Stimulated activated CD8-positive, alpha-beta memory T cell treated with anti-CD3 and anti-CD28 coated beads, Interleukin-15, amount 100 ng/mL, for 1 hour (primary cell): ENCODE measurements around the gene OR5AU1.
"Not testable (repeated sequence)": the region's sequence is repeated elsewhere in the genome, so short reads cannot be mapped to it uniquely, and the experiment has no call there.

ENCODE experiments used
- DNase-seq: peaks from one replicate; pipeline ENCODE4 v3.0.0-alpha.2; 2020; ENCODE audit warnings: low read depth

The OR5AU1 gene

GRCh38 chr14:21171128-21171527 is 15.3 kb upstream of the OR5AU1 start:
- DNase-seq = no peak

DNA sequence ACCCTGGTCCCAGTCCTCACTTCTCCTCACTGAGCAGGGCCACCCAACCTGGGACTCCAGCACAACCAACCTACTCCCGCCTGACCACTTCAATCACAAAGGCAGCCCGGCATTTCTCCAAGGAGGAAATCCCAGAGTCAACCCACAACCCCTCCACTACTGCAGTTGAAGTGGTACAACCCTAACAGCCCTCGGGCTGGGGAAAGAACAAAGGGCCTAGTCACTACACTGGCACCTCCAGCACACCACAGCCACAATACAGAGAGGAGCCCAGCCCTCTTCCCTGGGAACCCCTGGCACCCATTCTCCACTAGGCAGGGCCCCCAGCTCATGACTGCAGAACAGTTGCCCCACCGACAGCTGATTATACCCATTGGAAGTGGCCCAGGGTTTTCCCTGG is 13.7 kb upstream of the OR5AU1 start:
- no peak for DNase-seq

DNA sequence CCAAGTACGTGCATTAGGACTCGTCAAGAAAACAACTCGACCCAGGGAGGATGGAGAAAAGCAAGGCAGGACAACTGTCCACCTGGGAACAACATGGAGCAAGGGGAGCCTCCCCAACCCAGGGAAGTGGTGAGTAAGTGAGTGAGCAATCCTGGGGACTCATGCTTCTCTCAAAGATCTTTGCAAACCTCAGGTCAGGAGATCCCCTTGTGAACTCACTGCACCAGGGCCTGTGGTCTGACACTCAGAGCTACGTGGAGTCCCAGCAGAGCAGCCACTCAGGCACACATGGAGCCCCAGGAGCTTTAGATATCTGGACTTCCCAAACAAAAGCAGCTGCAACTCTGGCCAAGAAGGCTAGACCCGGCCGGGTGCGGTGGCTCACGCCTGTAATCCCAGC is 12.2 kb upstream of the OR5AU1 start:
- no peak for DNase-seq

GRCh38 chr14:21165670-21166069 is 9.8 kb upstream of the OR5AU1 start:
- not testable (repeated sequence) for DNase-seq

DNA sequence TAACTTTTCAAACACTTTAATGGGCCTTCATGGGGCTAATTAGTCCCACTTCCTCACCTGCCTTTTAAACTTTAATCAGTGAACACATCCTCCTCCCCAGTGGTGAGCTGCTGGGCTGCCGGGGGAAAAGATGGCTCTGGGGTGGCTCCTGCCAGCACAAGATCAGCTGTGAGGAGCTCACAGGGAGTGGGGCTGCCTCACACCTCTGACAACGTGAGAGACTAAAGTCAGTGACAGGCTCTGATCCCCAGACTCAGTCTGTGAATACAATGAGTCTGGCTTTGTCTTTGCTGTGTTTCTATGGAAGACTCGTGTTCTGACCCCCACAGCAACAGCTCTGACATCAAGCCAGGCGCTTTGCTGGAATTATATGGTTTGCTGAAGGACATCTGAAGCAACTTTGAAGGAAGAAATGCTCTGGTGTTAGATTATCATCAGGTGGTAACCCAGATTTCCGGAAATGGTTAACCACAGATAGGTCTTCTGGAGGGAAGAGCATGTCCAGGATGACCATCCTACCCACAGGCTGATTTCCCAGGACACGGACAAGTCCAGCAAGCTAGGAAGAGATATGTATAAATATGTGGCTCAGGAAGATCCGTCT is 9.2 kb upstream of the OR5AU1 start:
- DNase-seq = not testable (repeated sequence)

DNA sequence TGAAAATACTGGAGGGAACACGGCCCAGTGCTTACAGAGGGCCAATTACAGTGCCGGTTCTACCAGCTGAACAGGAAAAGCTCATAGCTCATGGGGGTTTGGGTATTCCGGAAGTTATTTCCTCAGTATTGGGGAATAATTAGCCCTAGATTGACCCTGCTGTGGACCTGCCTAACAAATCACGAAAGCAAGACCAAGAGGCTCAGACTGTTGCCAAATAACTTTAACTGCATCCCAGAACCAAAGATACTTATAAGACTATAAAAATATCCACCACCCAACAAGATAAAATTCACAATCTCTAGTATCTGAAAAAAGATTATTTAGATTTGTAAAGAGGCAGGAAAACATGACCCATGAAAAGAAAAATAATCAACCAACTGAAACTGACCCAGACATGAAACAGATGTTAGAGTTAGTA is 8.0 kb upstream of the OR5AU1 start:
- no peak for DNase-seq

- DNase-seq = no peak
Measured at GRCh38 chr14:21162081-21162480, 6.2 kb upstream of the OR5AU1 start.

DNA sequence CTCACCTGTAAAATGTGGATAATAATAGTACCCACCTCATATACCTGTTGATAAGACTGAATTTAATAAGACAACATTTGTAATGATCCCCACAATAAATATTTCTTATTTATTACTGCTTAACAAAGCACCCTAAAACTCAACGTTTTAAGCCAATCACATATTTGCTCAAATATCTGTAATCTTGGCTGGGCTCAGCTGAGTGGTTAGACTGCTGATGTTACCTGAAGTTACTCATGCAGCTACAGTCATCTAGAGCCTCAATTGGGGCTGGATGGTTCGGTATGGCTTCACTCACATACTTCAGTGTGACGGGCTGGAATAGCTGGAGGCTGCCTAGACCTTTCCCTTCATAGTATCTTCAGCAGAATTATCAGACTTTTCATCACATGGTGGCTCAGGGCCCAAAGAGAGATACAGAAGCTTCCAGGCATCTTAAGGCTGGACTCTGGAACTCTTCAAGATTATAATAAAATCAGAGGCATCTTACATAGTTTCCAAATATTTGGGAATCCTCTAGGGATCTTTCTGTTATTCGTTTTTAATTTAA is 4.3 kb upstream of the OR5AU1 start:
- DNase-seq = no peak

DNA sequence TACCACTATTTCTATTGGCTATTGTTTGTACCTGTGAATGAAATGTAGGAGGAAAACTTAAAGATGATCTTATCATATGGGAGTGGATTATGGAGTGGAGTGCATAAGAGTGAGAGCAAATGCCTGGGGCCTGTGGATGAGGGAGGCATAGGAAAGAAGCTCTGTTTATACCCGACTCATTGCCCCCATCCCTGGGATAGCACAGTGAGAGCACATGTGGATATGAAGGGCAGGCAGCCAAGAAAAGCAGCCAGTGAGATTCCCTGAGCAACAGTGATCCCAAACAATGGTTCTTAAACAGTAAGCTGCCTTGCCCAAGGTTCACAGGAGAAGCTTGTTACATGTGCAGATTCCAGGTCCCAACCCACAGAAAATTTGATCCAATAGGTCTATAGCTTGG is 2.3 kb upstream of the OR5AU1 start:
- DNase-seq = not testable (repeated sequence)

GRCh38 chr14:21149641-21150367 is 6.1 kb downstream of the OR5AU1 start:
- DNase-seq = no peak

- DNase-seq = no peak
Measured at GRCh38 chr14:21145437-21145836, 10.4 kb downstream of the OR5AU1 start.

DNA sequence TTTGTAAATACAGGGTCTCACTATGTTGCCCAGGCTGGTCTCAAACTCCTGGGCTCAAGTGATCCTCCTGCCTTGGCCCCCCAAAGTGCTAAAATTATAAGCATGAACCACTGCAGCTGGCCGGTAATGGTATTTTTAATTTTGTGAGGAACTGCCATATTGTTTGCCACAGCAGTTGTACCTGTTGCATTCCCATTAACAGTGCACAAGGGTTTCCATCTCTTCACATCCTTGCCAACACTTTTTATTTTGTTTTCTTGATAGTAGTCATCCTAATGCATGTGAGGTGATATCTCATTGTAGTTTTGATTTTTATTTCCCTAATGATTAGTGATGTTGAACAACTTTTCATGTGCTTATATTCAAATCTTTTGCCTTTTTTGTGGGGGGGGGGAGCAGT is 13.5 kb downstream of the OR5AU1 start:
- DNase-seq = no peak

- DNase-seq = no peak
Measured at GRCh38 chr14:21136024-21136423, 19.8 kb downstream of the OR5AU1 start.

GRCh38 chr14:21133901-21134300 is 22.0 kb downstream of the OR5AU1 start:
- DNase-seq = no peak

DNA sequence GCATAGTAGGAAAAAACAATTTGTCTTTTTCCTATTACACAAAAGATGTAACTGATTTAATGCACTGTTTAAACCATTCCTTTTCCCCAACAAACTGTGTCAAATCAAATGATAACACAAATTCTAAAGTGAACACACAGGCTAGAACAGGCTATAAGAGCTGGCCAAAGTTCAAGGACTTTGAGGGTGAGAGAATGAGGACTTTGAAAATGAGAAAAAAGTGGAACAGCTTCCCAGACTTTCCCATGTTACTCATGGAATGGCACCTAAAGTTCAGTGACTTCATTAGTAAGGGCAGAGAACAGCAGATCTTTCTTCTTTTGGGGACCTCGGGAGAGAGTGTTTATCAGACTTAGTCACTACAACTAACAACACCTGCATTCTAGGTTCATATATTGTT is 32.4 kb downstream of the OR5AU1 start:
- DNase-seq = no peak

GRCh38 chr14:21121122-21121521 is 34.7 kb downstream of the OR5AU1 start:
- no peak for DNase-seq

DNA sequence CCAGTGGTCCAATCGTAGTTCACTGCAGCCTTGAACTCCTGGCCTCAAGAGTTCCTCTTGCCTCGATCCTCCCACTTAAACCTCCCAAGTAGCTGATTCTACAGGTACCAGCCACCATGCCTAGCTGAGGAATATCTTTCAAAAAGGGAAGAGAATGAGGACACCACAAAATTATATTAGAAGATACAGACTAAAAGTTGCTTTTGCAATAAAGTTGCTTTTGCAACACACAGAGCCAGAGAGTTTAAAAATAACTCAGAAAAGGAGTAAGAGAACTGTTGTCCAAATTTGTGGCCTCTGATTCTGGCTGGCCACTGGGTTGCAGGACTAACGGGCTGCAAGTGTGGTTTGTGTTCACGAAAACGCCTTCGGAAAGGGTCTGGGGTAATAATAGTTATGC is 35.2 kb downstream of the OR5AU1 start:
- DNase-seq = no peak

GRCh38 chr14:21118933-21119332 is 36.9 kb downstream of the OR5AU1 start:
- DNase-seq = no peak

DNA sequence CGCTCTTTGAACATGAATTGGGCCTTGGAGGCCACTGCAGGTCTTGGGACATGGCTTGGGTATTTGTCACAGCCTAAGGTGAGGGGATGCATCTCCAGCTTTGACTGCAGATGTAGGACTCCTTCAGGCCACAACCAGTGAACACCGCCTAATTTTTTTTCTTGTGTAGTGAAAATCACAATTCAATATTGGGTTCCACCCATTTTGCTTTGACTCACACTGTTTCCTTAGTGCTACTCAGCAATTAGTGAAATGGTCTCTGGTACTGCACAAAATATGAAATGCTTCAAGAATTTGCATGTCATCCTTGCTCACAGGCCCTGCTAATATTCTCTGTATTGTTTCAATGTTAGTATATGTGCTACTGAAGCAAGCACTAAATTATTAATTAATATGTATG is 42.5 kb downstream of the OR5AU1 start:
- no peak for DNase-seq

GRCh38 chr14:21112255-21112654 is 43.6 kb downstream of the OR5AU1 start:
- DNase-seq = no peak

DNA sequence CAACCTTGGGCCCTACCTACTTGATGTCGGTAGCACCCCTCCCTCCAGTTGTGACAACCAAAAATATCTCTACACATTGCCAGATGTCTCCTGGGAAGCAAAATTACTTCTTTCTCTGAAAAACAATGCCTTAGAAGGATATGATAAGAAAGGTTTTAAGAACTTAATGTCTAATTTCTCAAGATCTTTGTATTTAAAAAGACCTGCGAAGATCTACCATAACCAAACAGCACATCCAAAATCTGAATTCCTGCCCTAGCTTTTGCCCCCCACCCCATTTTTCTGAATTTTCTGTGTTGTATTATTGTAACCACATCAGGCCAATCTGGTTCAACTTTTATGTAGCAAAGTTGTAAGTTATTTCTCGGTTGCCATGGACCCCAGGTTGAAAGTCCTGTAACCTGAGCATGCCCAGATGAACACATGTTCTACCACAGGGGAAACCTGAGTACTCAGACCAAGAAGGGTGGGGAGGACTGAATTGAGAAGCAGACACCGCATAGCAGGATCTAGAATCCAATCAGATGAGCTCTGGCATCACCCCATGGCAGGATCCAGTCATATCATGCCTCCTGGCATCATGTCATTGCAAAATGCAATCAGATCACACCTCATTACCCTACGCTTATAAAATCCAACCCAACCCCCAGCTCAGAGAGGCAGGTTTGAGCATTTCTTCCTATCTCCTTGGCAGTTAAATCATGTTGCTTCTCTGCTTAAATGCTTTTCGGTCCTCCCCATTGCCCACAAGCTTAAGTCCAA is 46.3 kb downstream of the OR5AU1 start:
- no peak for DNase-seq

DNA sequence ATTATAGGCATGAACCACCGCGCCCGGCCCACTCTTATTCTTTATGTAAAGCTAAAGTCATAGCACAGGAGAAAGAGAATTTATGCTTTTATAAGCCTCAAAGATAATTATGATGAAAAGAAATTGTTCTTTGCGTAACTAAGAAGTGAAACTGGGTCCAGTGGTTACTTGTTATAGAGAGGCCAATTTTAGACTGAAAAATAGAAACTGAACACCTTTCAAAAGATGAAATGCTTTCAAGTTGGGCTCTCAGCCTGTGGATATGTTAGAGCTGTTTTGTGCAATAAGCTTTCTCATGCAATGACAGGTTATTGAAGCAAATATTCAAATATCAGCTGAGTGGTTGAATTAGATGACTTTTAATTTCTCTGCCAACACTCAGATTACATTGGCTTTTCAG is 47.1 kb downstream of the OR5AU1 start:
- no peak for DNase-seq

- DNase-seq = no peak
Measured at GRCh38 chr14:21107283-21107800, 48.5 kb downstream of the OR5AU1 start.
